HFF-Myc (cell line): ENCODE results near the gene DPF3.
A peak's percentile ranks its signal among the peaks of the same experiment; 100 is the strongest.

Experiments
- DNase-seq: peaks from one replicate; pipeline ENCODE4 v3.0.0-alpha.2; 2011; ENCODE audit warnings: low read depth; ENCODE audit errors: extremely low read depth
- H3K4me3 ChIP-seq: replicated peaks from 2 replicates; pipeline ENCODE4 v1.5.1; 2011; ENCODE audit warnings: low read depth, mild to moderate bottlenecking, control low read depth, low read length
- TF ChIP-seq, protein P1 (sequence below): IDR thresholded peaks from 2 replicates; pipeline ENCODE4 v1.5.1; 2012; ENCODE audit warnings: mild to moderate bottlenecking, low read depth, low read length, control low read depth; ENCODE audit errors: missing control alignments

The DPF3 gene

GRCh38 chr14:72665259-72665658, 228.6 kb downstream of the DPF3 start:
- no peak overlapping the region for H3K4me3 ChIP-seq
- DNase-seq = peak; percentile 64
- TF ChIP-seq, protein P1, sequence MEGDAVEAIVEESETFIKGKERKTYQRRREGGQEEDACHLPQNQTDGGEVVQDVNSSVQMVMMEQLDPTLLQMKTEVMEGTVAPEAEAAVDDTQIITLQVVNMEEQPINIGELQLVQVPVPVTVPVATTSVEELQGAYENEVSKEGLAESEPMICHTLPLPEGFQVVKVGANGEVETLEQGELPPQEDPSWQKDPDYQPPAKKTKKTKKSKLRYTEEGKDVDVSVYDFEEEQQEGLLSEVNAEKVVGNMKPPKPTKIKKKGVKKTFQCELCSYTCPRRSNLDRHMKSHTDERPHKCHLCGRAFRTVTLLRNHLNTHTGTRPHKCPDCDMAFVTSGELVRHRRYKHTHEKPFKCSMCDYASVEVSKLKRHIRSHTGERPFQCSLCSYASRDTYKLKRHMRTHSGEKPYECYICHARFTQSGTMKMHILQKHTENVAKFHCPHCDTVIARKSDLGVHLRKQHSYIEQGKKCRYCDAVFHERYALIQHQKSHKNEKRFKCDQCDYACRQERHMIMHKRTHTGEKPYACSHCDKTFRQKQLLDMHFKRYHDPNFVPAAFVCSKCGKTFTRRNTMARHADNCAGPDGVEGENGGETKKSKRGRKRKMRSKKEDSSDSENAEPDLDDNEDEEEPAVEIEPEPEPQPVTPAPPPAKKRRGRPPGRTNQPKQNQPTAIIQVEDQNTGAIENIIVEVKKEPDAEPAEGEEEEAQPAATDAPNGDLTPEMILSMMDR = no peak

GRCh38 chr14:72664651-72665050, 229.2 kb downstream of the DPF3 start:
- no peak for DNase-seq
- TF ChIP-seq, protein P1 = no peak
- no peak overlapping the region for H3K4me3 ChIP-seq

DNA sequence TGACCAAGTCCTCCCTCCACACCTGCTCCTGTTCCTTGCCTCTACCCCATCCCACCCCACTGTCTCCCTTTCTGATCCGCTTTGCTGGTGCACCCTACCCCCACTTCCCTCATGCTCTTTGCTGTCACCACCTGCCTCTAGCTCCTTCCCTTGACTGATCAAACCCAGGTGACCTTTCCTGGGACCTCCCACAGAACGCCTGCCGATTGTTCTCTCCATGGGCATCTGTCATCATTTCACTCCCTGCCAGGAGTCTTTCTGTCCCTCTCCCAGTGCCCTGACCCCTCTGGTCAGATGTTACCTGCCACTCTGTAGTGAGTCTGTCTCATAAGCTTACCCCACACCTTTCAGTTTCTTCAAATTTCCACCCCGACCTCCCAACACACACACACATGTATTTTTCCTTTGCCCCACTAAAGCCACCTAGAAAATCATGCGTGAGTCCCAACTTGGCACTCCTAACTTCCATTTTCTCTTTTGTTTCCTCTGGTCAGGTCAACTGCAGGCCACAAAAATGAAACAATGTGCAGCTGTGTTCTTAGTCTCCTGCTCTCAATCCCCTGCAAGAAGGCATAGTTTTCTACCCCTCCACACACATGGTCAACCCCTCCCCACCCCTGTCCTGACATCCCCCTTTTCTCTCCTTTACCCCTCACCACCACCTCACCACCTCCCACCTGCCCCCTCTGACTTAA, 229.8 kb downstream of the DPF3 start:
- H3K4me3 ChIP-seq = no peak overlapping the region
- TF ChIP-seq, protein P1 = no peak
- no peak for DNase-seq

DNA sequence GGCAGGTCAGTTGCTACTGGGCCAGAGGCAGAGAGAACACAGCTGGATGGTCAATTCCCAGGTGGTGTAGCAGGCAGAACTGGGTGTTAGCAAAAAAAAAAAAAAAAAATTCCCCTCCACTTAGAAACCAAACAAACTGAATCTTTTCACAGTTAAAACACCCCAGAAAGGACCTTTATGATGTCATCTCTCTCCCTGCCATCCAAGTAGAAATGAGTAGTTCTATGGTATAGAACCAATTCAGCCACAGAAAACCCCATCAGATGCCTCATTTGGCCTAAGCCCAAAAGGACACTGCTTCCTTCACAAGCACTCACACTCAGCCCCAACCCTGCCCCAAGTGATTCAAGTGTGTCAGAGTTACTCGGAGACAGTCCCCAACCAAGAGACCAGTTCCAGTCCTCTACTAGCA, 230.8 kb downstream of the DPF3 start:
- H3K4me3 ChIP-seq = no peak overlapping the region
- TF ChIP-seq, protein P1 = no peak

DNA sequence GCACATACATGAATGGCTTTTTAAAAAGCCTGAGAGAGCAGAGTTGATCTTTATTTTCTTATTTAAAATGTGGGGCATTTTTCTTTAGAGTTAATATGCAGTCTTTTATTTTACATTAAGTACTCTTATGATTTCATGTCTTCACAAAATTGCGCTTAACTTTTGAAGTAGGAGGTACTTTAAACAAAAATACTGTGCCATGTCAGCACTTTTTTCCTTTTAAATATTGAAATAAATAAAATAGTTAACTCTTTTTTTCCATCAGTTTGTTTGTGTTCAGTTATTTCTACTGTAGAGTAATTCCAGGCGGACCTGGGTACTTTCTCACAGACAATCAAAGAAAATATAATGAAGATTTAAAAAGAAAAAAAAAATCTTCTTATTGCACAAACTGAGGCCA, 231.7 kb downstream of the DPF3 start:
- H3K4me3 ChIP-seq = no peak overlapping the region
- DNase-seq = no peak
- TF ChIP-seq, protein P1 = no peak

More for the DNA sequence above, 230.8 kb downstream of the DPF3 start:
- no peak for DNase-seq

- TF ChIP-seq, protein P1 = no peak
- H3K4me3 ChIP-seq = no peak overlapping the region
- no peak for DNase-seq
Measured at GRCh38 chr14:72657214-72657921, 236.5 kb downstream of the DPF3 start.
